C4-2B (cell line): ENCODE data around the gene CDCP2.

Source experiments
- H3K27ac ChIP-seq: fragments of 450-650 bp; 2 replicates; pipeline ENCODE4 v1.5.1; 2017
- CTCF ChIP-seq: fragments of 450-650 bp; conservative IDR thresholded peaks from 2 replicates; pipeline ENCODE4 v1.5.1; 2017; ENCODE audit warnings: mild to moderate bottlenecking
- ZFX ChIP-seq: fragments of 450-650 bp; IDR thresholded peaks from 2 replicates; pipeline ENCODE4 v1.6.1; 2017

Gene CDCP2

GRCh38 chr1:54173681-54174080, 20.9 kb upstream of the CDCP2 start:
- H3K27ac ChIP-seq = no peak overlapping the region

GRCh38 chr1:54172614-54173599, 20.1 kb upstream of the CDCP2 start:
- no peak overlapping the region for H3K27ac ChIP-seq
- no peak for TF ChIP-seq ZFX
- TF ChIP-seq CTCF = no peak

More at GRCh38 chr1:54173681-54174080, 20.9 kb upstream of the CDCP2 start:
- no peak for TF ChIP-seq CTCF
- no peak for TF ChIP-seq ZFX

GRCh38 chr1:54171606-54172005, 18.8 kb upstream of the CDCP2 start:
- no peak for TF ChIP-seq CTCF
- TF ChIP-seq ZFX = no peak
- H3K27ac ChIP-seq = no peak overlapping the region

GRCh38 chr1:54171016-54171415, 18.2 kb upstream of the CDCP2 start:
- H3K27ac ChIP-seq = no peak overlapping the region

GRCh38 chr1:54169068-54169467, 16.3 kb upstream of the CDCP2 start:
- no peak overlapping the region for H3K27ac ChIP-seq
- TF ChIP-seq ZFX (no peak), CTCF (no peak)

More at GRCh38 chr1:54171016-54171415, 18.2 kb upstream of the CDCP2 start:
- TF ChIP-seq CTCF = no peak
- TF ChIP-seq ZFX = no peak

GRCh38 chr1:54168206-54168965, 15.6 kb upstream of the CDCP2 start:
- no peak overlapping the region for H3K27ac ChIP-seq
- no peak for TF ChIP-seq CTCF
- no peak for TF ChIP-seq ZFX
